ENCODE results near the gene UFD1.
"Not testable (repeated sequence)": the region's sequence is repeated elsewhere in the genome, so short reads cannot be mapped to it uniquely, and the experiment has no call there.

The UFD1 gene

DNA sequence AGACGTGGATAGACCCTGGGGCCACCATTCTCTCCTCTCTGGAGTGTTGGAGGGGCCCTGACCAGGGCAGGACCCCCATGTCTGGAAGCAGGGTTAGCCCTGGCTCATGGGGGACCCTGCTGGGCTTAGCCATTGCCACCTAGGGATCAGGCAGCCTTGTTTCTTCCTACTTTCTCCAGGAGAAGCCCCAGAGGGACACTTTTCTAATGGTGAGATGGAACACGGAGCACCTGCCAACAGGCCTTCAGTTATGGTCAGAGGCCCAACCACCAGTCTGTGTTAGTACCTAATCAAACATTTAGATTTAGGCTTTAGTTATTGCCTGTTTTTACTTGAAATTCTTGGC is 29.6 kb downstream of the UFD1 start:
- no peak for DNase-seq (ENCODE audit: low read depth in 2 of 2)

GRCh38 chr22:19448739-19449421 is 30.1 kb downstream of the UFD1 start:
- peak in 1 of 2 donors; percentile 49 for DNase-seq (ENCODE audit: low read depth in 2 of 2)

DNA sequence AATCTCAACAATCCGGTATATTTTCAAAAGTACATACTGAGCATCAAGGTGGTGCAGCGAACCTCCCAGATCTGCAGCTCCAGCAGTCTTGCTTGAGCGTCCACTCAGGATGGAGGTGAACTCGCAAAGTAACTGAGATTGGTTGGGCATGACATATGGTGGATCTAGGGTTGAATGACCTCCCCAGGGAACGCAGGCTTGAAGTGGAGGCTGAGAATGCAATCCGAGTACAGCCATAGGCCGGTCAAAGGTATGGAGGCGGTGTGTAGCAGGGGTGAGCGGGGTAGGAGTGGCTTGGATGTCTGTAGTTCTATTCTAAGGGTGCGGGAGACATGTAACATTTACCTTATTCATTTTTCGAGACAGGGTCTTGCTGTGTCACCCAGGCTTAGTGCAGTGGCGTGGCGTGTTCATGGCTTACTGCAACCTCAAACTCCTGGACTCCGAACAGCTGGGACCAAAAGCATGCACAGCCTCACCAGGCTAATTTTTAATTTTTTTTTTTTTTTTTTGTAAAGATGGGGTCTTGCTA is 30.9 kb downstream of the UFD1 start:
- DNase-seq (ENCODE audit: low read depth in 2 of 2), result no peak

GRCh38 chr22:19447330-19448075 is 31.5 kb downstream of the UFD1 start, which contains the start of gene C22orf39:
Gene C22orf39, minus strand, starts transcription at chr22:19447711. Its CDS starts 23 bp downstream, at chr22:19447688.
- peak; percentile 78 to 81 for DNase-seq (ENCODE audit: low read depth in 2 of 2)

DNA sequence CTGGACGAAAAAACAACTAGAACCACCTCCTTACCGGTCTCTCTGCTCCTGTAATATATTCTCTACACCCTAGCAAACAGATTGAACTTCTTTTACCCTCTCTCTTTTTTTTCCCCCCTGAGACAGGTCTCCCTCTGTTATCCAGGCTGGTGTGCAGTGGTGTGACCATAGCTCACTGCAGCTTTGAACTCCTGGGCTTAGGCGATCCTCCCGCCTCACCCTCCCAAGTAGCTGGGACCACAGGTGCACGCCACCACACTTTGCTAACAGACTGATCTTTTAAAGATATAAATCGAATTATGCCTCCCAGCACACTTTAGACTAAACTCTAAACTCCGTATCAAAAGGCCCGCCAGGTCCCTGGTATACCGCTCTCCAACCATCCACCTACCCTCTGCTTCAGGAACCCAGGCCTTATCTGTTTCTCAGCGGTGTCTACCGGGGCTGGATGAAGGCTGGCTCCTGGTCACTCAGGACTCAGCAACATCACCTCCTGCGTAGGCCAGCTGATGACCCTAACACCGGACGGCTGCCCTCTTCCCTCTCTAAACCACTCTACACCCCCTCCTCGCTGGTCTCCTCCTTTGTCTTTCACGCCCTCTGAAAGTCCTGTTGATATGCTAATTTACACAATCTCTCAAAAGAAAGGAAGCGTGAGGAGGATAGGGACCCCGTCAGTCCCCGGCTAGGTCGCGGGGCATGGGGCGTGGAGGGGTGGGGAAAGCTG is 32.2 kb downstream of the UFD1 start:
- DNase-seq (ENCODE audit: low read depth in 2 of 2), result no peak

DNA sequence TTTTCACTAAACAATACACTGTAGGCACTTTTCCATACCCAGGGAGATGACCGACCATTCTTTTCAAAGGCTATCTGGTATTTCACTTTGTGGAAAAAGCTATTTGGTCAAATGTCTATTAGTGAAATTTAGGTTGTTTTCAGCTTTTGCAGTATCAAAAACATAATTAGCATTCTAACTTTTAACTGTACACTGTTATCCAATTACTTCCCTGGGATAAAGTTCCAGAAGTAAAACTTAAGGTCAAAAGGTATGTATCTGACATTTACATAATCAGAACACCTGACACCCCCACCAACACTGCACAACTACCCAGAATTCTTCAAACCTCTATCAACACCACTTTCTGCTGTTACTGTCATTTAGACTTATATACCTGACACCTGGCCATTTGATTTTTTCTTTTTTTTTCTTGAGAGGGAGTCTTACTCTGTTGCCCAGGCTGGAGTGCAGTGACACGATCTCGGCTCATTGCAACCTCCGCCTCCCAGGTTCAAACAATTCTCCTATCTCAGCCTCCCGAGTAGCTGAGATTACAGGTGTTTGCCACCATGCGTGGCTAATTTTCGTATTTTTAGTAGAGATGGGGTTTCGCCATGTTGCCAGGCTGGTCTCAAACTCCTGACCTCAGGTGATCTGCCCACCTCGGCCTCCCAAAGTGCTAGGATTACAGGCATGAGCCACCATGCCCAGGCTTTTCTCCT is 33.6 kb downstream of the UFD1 start:
- DNase-seq (ENCODE audit: low read depth in 2 of 2), result not testable (repeated sequence)

DNA sequence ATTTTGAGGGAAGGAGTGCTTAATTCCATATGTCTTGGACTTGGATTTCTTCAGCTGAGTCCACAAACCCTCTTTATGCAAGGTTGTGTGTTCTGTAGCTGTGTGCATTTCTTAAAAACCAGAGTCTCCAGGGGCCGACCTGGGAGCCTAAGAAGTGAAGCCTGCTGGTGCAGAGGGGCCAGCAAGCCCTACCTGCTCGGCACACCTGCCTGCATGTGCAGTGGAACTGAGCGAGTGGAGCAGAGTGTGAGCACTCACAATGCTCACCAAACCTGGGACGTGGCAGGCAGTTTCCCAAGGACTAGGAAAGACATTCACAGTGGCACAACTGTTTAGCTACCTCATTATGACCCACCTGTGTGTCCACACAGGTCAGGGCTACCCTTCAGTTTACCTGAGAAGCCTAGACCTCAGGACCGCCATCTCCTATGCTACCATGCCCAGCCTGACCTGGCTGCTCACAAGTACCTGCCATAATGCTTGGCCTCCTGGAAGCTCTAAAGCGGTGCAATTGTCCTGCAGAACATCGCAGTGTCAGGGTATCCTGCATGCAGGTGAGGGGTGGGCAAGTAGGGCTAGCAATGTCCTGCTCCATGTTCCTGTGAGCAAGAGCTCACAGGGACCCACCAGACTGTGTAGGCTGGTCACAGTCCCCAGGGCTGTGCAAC is 35.3 kb downstream of the UFD1 start:
- no peak for DNase-seq (ENCODE audit: low read depth in 2 of 2)

DNA sequence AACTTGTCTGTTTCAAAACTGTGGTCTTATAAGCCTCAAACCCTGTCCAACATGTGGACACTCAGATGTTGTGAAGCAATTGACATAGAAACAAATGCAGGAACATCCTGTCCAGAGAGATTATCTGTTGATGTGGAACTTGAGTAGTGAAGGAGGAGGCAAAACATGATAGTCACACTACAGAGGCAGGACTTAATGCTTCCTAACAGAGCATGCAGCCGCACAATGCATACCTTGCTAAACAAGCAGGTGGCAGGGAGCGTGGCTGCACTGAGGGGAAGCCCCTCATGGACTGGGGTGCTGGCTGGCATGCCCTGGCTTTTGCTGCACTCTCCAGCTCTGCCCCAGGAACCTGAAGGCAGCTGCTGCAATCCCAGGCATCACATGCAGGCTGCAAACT is 36.8 kb downstream of the UFD1 start:
- no peak for DNase-seq (ENCODE audit: low read depth in 2 of 2)

DNA sequence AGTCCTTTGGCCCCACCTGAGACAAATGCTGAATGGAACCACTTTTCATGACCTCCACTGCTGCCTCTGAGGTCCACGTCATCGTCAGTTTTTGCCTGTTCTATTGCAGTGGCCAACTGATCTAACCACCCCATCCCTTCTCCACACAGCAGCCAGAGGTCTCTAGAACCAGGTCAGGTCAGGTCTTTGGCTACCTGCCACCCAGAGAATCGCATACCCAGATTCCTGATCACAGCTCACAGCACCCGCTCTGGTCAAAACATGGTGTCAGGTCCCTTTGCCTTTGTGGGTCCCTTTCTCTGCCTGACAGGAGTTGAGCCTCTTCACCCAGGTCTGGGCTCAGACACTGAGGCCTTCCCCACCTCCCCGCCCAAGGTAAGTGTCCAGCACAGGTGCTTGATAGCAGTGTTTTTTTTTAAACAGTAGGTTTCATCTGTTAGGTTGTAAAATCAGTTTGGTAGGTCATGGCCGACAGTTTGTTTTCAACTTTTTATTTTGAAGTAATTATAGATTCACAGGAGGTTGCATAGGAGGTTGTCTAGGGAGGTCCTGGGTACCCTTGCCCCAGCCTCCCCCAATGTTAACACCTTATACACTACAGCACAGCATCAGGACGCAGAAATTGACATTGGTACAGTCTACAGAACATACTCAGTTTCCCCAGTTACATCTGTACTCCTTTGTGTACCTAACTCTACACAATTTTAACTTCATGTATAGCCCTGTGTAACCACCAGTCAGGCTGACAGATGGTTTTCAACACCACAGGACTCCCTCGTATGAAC is 38.4 kb downstream of the UFD1 start:
- no peak for DNase-seq (ENCODE audit: low read depth in 2 of 2)

- no peak for DNase-seq (ENCODE audit: low read depth in 2 of 2)
Observed at GRCh38 chr22:19438298-19438697, 40.7 kb downstream of the UFD1 start.

- not testable (repeated sequence) for DNase-seq (ENCODE audit: low read depth in 2 of 2)
Observed at GRCh38 chr22:19436444-19437161, 42.4 kb downstream of the UFD1 start.

GRCh38 chr22:19434829-19435580 is 44.0 kb downstream of the UFD1 start:
- DNase-seq (ENCODE audit: low read depth in 2 of 2), result no peak

GRCh38 chr22:19434401-19434800 is 44.6 kb downstream of the UFD1 start:
- no peak for DNase-seq (ENCODE audit: low read depth in 2 of 2)

DNA sequence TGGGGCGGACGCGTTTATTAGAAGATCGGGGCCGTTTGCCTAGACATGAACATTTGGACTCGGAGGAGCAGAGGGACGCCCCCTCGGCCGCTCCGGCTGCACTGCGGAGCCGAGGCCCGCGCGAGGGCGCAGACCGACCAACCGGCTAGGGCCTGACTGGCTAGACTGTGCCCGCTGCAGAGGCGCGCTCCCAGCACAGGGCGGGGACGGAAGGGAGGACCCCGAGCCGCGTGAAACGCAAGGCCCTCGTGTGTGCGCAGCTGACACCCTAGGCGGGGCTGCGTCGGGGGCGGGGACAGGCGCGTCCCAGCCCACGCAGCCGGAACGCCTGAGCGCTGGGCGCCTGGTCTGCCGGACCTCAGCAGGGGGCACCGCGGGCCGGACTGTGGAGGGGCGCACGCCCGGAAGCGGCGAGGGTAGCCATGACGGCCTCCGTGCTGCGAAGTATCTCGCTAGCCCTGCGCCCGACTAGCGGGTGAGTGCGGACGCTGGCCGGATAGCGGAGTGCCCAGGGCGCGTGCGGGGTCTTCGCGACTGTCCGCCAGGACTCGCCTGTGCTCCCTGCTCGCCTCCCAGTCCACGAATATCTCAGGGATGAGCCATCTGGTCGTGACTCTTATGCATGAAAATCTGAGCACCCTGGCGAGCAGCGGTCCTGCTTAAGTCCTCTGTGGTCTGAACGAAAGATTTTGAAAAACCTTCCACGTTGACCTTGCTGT is 46.7 kb downstream of the UFD1 start, which contains the start of gene MRPL40:
MRPL40 (plus strand) TSS at position 413 of the 719 bp plus-strand sequence; CDS start at position 423, 10 bp downstream.
- DNase-seq (ENCODE audit: low read depth in 2 of 2), result peak; percentile 90 to 93

DNA sequence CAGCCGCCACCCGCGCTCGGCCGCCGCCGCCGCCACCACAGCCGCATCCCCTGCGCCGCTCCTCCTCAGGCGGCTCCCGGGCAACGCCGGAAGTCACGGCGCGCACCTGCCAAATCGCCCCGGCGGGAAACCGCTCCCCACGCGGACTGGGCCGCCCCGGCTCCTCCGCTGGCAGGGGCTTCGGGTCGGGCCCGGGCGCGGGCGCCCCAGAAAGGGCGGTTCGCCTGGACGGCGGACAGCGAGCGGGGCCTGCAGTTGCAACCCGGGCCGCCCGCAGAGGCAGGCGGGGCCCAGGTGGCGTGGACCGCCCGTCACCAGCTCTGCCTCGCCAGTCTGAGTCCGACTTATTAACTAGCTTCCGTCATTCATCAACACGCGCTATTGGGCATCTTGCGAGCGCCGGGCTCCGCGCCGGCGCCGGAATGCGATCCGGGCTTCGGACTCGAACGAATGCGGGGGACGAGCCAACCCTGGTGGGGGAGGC is 47.3 kb downstream of the UFD1 start, which contains the start of gene HIRA:
HIRA (minus strand) TSS at position 85 of the 484 bp plus-strand sequence. CDS start 257 bp downstream, outside the sequence.
- DNase-seq (ENCODE audit: low read depth in 2 of 2), result peak; percentile 77 to 81

DNA sequence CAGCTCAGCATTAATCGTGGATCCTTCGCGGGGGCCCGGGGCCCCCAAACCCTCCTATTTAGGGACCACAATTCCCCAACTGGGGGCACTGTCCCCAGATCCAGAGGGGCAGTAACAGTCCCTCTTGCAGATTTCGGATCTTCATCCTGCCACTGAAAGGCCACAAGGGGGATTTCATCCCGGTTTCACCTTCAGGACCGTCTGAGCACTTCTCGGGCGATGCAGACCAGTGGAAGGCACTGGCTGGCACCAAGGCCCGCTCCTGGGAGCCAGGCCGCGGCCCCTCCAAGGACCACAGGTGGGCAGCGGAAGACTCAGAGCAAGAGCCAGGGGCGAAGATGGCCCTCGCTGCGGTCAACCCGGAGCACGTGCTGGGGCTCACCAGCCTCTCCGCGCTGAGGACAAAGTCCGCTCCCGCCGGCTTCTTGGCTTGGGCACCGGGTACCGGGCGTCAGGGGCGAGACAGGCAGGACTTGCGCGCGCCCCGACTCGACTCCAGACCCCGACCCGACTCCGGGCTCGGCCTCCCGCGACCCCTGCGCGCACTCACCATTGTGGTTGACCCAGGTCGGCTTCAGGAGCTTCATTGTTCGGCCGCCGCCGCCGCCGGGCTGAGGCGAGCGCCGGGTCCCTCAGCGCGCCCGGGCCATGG is 48.0 kb downstream of the UFD1 start:
- DNase-seq (ENCODE audit: low read depth in 2 of 2), result no peak
